SK-N-DZ (cell line): Measurements from ENCODE around the gene CHN1.

ENCODE experiments used
- DNase-seq: peaks from one replicate; pipeline ENCODE4 v3.0.0-alpha.2; 2015; ENCODE audit warnings: low spot score

Gene CHN1

DNA sequence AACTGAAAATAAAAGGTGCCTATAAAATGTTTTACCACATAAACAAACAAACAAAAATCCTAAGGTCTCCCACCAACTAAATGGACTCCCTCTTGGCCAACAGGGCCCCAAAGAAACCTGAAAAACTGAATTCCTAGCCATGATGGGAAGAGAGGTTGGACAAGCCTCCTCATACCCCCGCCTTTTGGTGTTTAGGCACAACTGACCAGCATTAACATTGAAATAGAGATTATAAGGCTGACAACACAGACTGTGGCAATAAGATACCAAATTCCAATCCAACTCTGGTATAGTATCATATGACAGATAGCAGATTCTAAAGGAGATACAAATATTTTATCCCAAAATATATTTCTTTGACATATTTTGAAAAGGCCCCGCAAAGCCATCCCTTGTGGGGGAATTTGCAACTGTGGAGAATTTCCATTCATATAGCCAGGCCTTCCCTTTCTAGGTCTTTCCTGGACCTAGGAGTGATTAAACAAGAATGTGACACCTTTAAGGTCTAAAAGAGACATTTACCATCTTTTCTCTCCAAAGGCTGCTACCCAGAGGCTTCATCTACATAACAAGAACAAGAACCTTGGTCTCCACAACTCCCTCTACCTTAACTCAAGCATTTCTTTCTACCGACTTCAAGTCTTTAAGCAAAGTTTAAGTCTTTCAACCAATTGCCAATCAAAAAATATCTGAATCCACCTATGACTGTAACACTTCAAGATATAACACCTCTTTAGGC lies 80.0 kb downstream of the CHN1 start:
- DNase-seq, result no peak

- DNase-seq, result no peak
Observed at GRCh38 chr2:174924061-174924693, 81.0 kb downstream of the CHN1 start.

GRCh38 chr2:174919947-174920595 lies 85.1 kb downstream of the CHN1 start:
- no peak for DNase-seq

- DNase-seq, result no peak
Observed at GRCh38 chr2:174918886-174919526, 86.2 kb downstream of the CHN1 start.

- DNase-seq, result no peak
Observed at GRCh38 chr2:174916270-174916930, 88.8 kb downstream of the CHN1 start.

- no peak for DNase-seq
Observed at GRCh38 chr2:174914853-174915760, 90.1 kb downstream of the CHN1 start.

DNA sequence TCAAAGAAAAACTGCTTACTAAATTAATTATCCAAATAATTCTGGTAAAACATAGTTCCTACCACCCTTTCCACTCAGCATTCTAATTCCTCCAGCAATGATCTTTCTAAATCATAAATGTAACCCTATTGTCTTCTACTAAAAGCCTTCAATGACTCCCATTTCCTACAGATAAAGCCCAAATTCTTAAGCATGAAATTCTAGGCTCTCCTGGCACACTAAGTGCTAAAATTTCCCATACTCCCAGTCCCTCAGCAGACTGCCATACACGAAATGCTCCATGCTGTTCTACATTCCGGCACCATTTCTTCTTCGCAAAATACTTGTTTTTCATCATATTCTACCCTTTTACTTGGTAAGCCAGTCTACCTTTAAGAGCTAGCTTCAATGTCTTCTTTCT lies 96.9 kb downstream of the CHN1 start:
- no peak for DNase-seq

DNA sequence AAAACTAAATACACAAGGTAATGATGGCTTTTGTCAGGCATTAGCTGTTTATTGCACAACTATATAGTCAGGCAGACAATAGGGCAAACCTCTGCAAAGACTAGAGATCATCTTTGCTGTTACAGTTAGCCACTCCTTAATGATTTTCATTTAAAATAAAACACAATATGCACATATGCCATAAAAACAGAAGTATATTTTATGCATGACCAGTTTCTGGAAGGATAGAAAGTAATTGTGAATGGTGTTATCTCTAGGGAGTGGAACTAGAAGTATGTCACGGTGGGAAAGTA lies 102.0 kb downstream of the CHN1 start:
- no peak for DNase-seq

GRCh38 chr2:174902506-174903263 lies 102.5 kb downstream of the CHN1 start:
- peak; percentile 79 for DNase-seq

- DNase-seq, result no peak
Observed at GRCh38 chr2:174901075-174901474, 104.1 kb downstream of the CHN1 start.

DNA sequence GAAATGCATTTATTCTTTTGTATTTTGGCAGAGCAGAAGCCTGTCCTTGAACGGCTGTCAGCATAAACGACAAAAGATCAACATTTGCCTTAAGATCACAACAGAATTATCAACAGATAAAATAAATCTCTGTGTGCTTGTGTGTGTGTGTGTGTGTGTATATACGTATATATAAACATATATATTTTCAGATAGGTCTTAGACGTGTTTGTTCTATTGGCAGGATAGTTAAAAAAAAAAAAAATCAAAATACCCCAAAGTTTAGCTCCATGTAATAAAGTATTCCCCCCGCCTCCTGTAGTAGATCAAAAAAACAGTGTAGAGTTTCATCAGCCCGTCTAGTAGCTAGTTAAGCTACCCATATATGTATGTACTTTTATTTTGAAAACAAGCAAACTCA lies 107.9 kb downstream of the CHN1 start:
- no peak for DNase-seq

GRCh38 chr2:174893018-174893417 lies 112.2 kb downstream of the CHN1 start:
- no peak for DNase-seq

- DNase-seq, result no peak
Observed at GRCh38 chr2:174892546-174892945, 112.6 kb downstream of the CHN1 start.

GRCh38 chr2:174888646-174889271 lies 116.4 kb downstream of the CHN1 start:
- DNase-seq, result no peak

DNA sequence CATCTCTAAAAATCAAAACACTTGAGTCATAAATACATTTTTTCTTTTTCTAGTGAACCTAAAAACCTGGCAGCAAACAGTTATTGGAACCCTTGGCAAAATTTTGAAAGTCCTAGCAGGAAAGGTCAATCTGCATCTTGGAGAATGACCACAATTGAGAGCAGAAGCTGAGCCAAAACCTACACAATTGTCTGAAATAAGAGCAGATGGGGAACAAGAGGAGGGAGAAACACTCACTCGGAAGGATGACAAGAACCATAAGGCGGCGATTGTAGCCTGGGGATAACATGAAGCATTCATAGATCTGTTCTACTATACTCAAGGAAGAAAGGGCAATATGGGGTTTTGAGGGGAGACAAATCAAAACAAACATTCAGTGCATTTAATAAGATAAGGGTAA lies 117.0 kb downstream of the CHN1 start:
- DNase-seq, result no peak

DNA sequence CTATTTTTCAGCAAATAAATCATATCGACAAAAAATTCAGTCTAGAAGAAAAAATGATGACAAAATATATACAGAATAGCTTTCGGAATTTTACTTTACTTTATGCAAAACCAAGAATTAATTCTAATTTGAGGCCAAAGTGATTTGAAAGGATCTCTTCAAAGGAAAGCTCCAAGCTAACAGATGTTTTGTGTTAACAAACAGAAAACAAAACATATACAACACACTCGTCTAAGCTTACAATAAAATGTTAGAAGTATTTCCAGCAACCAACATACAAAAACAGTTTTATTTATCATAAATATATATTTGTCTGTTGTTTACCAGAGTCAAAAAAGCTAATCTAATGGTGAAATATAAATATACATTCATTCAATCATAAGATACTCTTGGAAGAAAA lies 122.8 kb downstream of the CHN1 start:
- no peak for DNase-seq

GRCh38 chr2:174881678-174882077 lies 123.5 kb downstream of the CHN1 start:
- no peak for DNase-seq

GRCh38 chr2:174878537-174879147 lies 126.5 kb downstream of the CHN1 start:
- DNase-seq, result peak; percentile 46

- no peak for DNase-seq
Observed at GRCh38 chr2:174877751-174878150, 127.4 kb downstream of the CHN1 start.
